GM18526 (cell line): ENCODE data around the gene RPAP3.

Source experiments
- POLR2A ChIP-seq: IDR thresholded peaks from 3 replicates; pipeline ENCODE4 v1.6.1; 2011; ENCODE audit not compliant: insufficient read length; ENCODE audit errors: extremely low read depth

Gene RPAP3

GRCh38 chr12:47612953-47613352 is 92.9 kb downstream of the RPAP3 start:
- TF ChIP-seq POLR2A: no peak

DNA sequence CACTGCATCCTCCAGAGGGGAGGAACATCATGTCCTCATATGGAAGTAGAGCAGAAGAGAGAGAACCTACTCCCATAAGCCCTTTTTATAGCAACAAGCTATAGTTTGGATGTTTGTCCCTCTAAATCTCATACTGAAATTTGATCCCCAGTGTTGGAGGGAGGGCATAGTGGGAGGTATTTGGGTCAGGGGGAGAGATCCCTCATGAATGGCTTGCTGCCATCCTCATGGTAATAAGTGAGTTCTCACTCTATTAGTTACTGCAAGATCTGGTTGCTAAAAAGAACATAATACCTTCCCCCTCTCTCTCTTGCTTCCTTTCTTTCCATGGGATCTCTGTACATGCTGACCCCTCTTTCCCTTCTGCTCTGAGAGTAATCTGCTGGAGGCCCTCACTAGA is 93.9 kb downstream of the RPAP3 start:
- no peak for TF ChIP-seq POLR2A
